AG09309 (cell line): ENCODE data around the gene TM6SF1.

Experiments
- DNase-seq: peaks from one replicate; pipeline ENCODE4 v3.0.0-alpha.2; 2010; ENCODE audit warnings: low read depth
- H3K4me3 ChIP-seq: 2 replicates; pipeline ENCODE4 v1.5.1; 2011; ENCODE audit warnings: mild to moderate bottlenecking, low read depth, low read length, moderate library complexity; ENCODE audit not compliant: control insufficient read depth
- TF ChIP-seq, protein P1 (sequence below): IDR thresholded peaks from 2 replicates; pipeline ENCODE4 v1.5.1; 2011; ENCODE audit warnings: mild to moderate bottlenecking, low read depth, low read length, inconsistent platforms; ENCODE audit not compliant: insufficient read depth, control insufficient read depth; ENCODE audit errors: missing control alignments

Gene TM6SF1

DNA sequence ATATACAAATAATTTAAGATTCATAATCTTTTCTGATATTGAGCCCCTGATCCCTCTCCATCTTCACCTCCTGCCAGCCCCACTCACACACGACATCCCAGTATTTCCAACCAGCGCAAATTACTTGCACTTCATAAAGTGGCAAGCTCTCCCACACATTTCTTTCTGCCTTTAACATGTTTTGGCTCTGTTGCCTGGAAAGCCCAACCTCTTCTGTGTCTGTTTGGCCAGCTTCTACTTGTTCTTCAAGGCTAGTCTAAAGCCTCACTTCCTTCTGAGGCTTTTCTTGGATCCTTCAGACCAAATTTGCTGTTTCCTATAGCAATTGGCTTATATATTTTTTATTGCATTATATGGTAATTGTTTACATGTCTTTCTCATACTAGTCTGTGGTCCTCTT lies 5.1 kb upstream of the TM6SF1 start:
- no peak overlapping the region for H3K4me3 ChIP-seq
- DNase-seq, result no peak
- TF ChIP-seq, protein P1, sequence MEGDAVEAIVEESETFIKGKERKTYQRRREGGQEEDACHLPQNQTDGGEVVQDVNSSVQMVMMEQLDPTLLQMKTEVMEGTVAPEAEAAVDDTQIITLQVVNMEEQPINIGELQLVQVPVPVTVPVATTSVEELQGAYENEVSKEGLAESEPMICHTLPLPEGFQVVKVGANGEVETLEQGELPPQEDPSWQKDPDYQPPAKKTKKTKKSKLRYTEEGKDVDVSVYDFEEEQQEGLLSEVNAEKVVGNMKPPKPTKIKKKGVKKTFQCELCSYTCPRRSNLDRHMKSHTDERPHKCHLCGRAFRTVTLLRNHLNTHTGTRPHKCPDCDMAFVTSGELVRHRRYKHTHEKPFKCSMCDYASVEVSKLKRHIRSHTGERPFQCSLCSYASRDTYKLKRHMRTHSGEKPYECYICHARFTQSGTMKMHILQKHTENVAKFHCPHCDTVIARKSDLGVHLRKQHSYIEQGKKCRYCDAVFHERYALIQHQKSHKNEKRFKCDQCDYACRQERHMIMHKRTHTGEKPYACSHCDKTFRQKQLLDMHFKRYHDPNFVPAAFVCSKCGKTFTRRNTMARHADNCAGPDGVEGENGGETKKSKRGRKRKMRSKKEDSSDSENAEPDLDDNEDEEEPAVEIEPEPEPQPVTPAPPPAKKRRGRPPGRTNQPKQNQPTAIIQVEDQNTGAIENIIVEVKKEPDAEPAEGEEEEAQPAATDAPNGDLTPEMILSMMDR, result no peak

DNA sequence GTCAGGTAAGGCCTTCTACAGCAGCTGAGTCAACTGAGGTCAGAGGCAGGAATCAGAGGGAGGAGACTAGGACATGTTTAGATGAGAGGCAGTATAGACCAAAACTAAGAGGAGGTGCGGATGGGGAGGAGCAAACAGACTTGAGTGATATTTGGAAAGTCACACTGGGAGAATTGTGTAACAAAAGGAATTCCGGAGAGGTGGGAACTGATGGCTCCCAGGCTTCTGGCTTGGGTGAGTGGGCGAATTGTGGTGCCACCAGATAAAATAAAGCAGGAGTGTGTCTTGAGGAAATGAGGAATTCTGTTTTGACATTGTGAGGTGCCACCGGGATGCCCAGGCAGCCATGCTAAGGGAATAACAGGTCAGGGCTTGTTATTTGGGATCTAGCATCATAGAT lies 3.3 kb upstream of the TM6SF1 start:
- H3K4me3 ChIP-seq, result no peak overlapping the region
- no peak for DNase-seq
- TF ChIP-seq, protein P1, result no peak

DNA sequence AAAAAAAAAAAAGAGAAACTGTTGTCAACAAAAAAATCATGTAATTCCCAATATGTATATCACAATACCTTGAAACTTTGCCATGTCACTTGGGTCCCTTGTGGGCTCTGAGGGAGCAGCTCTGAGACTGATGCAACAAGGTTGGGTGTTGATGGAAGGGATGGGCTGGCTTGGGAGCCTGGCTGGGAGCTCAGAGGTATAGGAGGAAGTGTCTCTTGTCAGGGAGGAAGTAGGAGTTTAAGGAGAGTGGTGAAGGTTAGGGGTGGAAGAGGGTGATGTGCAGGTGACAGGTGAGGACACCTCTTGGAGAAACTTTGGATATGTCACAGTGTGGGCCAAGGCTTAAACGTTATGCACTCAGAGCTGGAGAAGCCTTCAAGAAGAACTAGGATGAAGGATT lies 2.0 kb upstream of the TM6SF1 start:
- no peak overlapping the region for H3K4me3 ChIP-seq
- TF ChIP-seq, protein P1, result no peak
- DNase-seq, result no peak

DNA sequence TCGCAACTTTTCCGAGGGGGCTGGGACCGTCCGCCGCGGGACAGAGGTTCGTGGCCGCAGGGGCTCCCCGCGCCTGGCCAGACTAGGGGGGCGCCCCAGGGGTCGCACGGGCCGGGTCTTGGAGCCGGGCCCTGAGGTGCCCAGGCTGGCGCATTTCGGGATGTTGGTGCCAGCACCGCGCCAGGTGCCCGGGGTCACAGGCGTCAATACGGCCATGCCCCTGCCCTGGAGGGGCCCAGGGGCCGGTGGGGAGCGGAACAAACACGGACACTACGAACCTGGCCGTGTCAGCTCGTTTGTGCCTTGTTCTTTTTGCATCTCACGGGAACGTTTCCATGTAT lies 366 bp downstream of the TM6SF1 start:
- H3K4me3 ChIP-seq, result peak overlapping the region; percentile 19
- no peak for DNase-seq
- TF ChIP-seq, protein P1, result no peak

DNA sequence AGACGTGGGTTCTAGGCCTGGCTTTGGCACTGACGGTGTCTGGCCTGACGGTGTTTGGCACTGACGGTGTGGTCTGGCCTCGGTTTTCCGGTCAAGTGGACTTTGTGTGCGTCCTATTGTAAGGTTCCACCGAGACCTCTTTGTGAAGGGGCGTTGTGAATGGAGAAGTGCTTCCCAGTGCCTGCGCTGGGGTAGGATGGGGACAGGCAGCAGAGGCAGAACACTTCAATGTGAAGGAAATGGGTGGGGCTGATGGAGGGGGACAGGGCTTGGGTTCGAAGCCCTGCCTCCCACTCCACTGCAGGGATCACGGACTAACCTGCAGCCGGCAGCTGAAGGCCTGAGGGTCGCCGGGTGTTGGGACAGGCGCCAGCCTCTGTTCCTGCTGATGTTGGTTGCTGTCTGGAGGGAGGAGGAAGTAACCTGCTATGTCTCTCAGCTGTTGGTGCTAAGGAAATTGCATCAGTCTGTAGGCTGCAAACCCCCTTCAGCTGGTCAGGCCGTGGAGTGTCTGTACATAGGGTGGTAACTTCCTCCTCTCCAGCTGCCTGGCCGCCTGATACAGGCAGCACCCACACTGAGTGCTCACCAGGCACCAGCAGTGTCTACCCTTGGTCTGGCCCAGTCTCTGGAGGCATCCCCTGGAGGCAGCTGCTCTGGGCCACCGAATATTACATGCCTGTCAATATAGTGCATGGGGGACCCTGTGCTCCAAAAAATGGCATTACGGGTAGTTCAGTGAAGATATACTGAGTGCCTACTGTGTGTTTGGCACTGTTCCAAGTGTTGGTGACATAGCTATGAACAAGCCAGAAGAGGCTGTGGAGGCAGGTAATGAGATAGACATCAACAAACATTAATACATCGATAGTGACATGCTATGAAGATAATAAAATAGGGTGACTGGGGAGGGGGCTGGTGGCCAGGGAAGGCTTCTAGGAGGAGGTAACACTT lies 1.1 kb downstream of the TM6SF1 start:
- TF ChIP-seq, protein P1, result no peak
- no peak for DNase-seq
- no peak overlapping the region for H3K4me3 ChIP-seq

DNA sequence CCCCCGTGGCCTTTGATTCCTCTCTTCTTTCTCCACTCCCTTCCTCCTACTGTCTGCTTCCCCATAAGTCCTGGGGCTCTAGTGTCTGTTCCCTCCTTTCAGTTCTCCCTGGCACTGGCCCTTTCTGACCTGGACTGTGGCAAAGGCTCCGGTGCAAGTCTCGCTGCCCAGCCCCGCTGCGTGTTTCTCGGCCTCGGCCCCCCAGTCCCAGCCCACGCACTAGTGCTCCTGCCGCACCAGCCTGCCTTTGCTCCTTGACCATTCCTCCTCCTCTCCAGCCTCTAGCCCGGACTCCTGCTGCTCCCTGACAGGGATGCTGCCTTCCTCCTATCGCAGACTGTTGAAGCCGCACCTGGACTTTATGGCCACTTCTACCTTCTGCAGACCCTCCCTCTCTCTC lies 2.1 kb downstream of the TM6SF1 start:
- H3K4me3 ChIP-seq, result no peak overlapping the region
- TF ChIP-seq, protein P1, result no peak
- DNase-seq, result no peak
